ENCODE data around the gene ZNF2. TPM values are rescaled to one million over a fixed set of nuclear protein-coding genes. Genes with fewer than 3 reads are reported as not detected.

ZNF2 gene
- total and polyA plus RNA-seq, 2 donors (not counting 1 experiment from before 2014, with no cell fraction given): 2.9 to 7.2 TPM

- H3K4me2 ChIP-seq (replicated peaks; ENCODE audit: low read depth, low read length, poor library complexity, severe bottlenecking): peak within 1 kb of the TSS; percentile 96
- 12% methylated on average over 51 of the region's 64 CpGs for WGBS (ENCODE audit: insufficient coverage)
These were observed 5.7 kb upstream of the ZNF2 start, which contains the start of gene ZNF514 for GRCh38 chr2:95159690-95160449. ZNF514 (minus strand) TSS chr2:95159848; CDS start chr2:95153253, 6,595 bp downstream.

More at GRCh38 chr2:95159690-95160449, 5.7 kb upstream of the ZNF2 start, which contains the start of gene ZNF514:
- Histone ChIP-seq H3K27me3 (replicated peaks in 1 of 4; ENCODE audit: control extremely low read depth in 1 of 4, control insufficient read depth in 3 of 4, insufficient read depth in 4 of 4, low read length in 3 of 4) (no peaks in the 10 kb centered on the region), H3K79me2 (ENCODE audit: control insufficient read depth, insufficient read depth, low read length) (peaks cover 5% of the 10 kb centered on the region), H3K4me1 (ENCODE audit: control insufficient read depth in 2 of 2, insufficient read depth in 2 of 2, low read length in 2 of 2) (peaks cover 11 to 22% of the 10 kb centered on the region in 2 donors), H3K9me3 (ENCODE audit: control extremely low read depth in 1 of 3, control insufficient read depth in 2 of 3, insufficient read depth in 1 of 3, low read length in 2 of 3) (peaks cover 0 to 11% (median 0%) of the 10 kb centered on the region in 3 donors), H2AFZ (ENCODE audit: insufficient read depth, low read depth, low read length, poor library complexity, severe bottlenecking) (peak within 1 kb of the TSS; percentile 98), H3K27ac (ENCODE audit: low read length in 2 of 2) (peak within 1 kb of the TSS; percentile 41 to 66), H3K36me3 (replicated peaks in 1 of 2; ENCODE audit: control extremely low read depth in 1 of 2, control insufficient read depth in 1 of 2, extremely low read depth in 1 of 2, insufficient read depth in 2 of 2, low read length in 1 of 2) (no peaks in the 10 kb centered on the region), H3K4me3 (ENCODE audit: control extremely low read depth in 1 of 5, extremely low read depth in 1 of 5, insufficient read depth in 1 of 5, low read depth in 2 of 5, low read length in 4 of 5) (peak within 1 kb of the TSS; percentile 51 to 90 (median 71)), H3K9ac (ENCODE audit: low read length) (peak within 1 kb of the TSS; percentile 87), H4K20me1 (ENCODE audit: control insufficient read depth, insufficient read depth, low read length, poor library complexity, severe bottlenecking) (no peaks in the 10 kb centered on the region)
- no peaks in the 10 kb centered on the region for H3K9me3 Mint-ChIP-seq (ENCODE audit: insufficient read depth)
- H3K27ac Mint-ChIP-seq: peak within 1 kb of the TSS; percentile 91
- no peaks in the 10 kb centered on the region for H3K27me3 Mint-ChIP-seq
- TF ChIP-seq EZH2 (IDR thresholded peaks at IDR 0.05; ENCODE audit: borderline replicate concordance, insufficient read depth, low read depth, low read length, poor library complexity, severe bottlenecking): no peak
- no peak for TF ChIP-seq CTCF (IDR thresholded peaks at IDR 0.05)
- CTCF ChIA-PET: interaction anchor here (1.5 to 2.5 kb wide), 2 partner anchors 38 to 44 kb away, joined by 4 to 16 read pairs; partner anchors contain the start of gene MRPS5
- POLR2A ChIA-PET: interaction anchor here (2.5 kb wide), 1 partner anchor 38 kb away, joined by 16 read pairs; the partner anchor contains the start of gene MRPS5
- H3K4me1 Mint-ChIP-seq: peaks cover 27% of the 10 kb centered on the region
- intact Hi-C loops (cut with micrococcal nuclease): loop anchor here (1.0 kb wide), 2 partner anchors 38 to 47 kb away; partner anchors contain the start of gene ZNF892
- ATAC-seq (ENCODE audit: low read depth) (peak; percentile 94), DNase-seq (peak; percentile 85)
- H3K4me3 Mint-ChIP-seq: peak within 1 kb of the TSS; percentile 93

Measured in B cell (primary cell).